ENCODE data around the gene GDI1.
A peak's percentile ranks its signal among the peaks of the same experiment; 100 is the strongest.

GDI1 gene

GRCh38 chrX:154437971-154438893, 1.3 kb downstream of the GDI1 start:
- DNase-seq (ENCODE audit: low spot score), result no peak

- no peak for DNase-seq (ENCODE audit: low spot score)
Observed at GRCh38 chrX:154439841-154440240, 2.9 kb downstream of the GDI1 start.

GRCh38 chrX:154440623-154441357, 3.8 kb downstream of the GDI1 start:
- no peak for DNase-seq (ENCODE audit: low spot score)

- no peak for DNase-seq (ENCODE audit: low spot score)
Observed at GRCh38 chrX:154441564-154441963, 4.6 kb downstream of the GDI1 start.

GRCh38 chrX:154441984-154442707, 5.2 kb downstream of the GDI1 start:
- DNase-seq (ENCODE audit: low spot score), result no peak

GRCh38 chrX:154443479-154443910, 6.5 kb downstream of the GDI1 start:
- no peak for DNase-seq (ENCODE audit: low spot score)

GRCh38 chrX:154443992-154444754, 7.2 kb downstream of the GDI1 start, which contains the start of gene FAM50A:
Gene FAM50A, plus strand, starts transcription at chrX:154444141. Its CDS starts 95 bp downstream, at chrX:154444236.
- DNase-seq (ENCODE audit: low spot score), result peak; percentile 78

- no peak for DNase-seq (ENCODE audit: low spot score)
Observed at GRCh38 chrX:154444755-154445246, 7.8 kb downstream of the GDI1 start.

GRCh38 chrX:154445776-154446175, 8.8 kb downstream of the GDI1 start:
- no peak for DNase-seq (ENCODE audit: low spot score)

- DNase-seq (ENCODE audit: low spot score), result no peak
Observed at GRCh38 chrX:154446430-154446829, 9.5 kb downstream of the GDI1 start.

GRCh38 chrX:154448484-154448883, 11.5 kb downstream of the GDI1 start:
- no peak for DNase-seq (ENCODE audit: low spot score)

- DNase-seq (ENCODE audit: low spot score), result no peak
Observed at GRCh38 chrX:154449618-154450017, 12.7 kb downstream of the GDI1 start.

GRCh38 chrX:154450312-154450711, 13.4 kb downstream of the GDI1 start:
- no peak for DNase-seq (ENCODE audit: low spot score)

GRCh38 chrX:154452823-154453222, 15.9 kb downstream of the GDI1 start:
- DNase-seq (ENCODE audit: low spot score), result no peak

- DNase-seq (ENCODE audit: low spot score), result no peak
Observed at GRCh38 chrX:154457491-154458115, 20.6 kb downstream of the GDI1 start.

- peak; percentile 70 for DNase-seq (ENCODE audit: low spot score)
Observed at GRCh38 chrX:154458116-154458953, 21.4 kb downstream of the GDI1 start, which contains the start of gene PLXNA3. Gene PLXNA3, plus strand, starts transcription at chrX:154458281. Its CDS starts 1,903 bp downstream, at chrX:154460184.

GRCh38 chrX:154458954-154459778, 22.2 kb downstream of the GDI1 start:
- no peak for DNase-seq (ENCODE audit: low spot score)

- no peak for DNase-seq (ENCODE audit: low spot score)
Observed at GRCh38 chrX:154459832-154460231, 22.9 kb downstream of the GDI1 start.

- DNase-seq (ENCODE audit: low spot score), result no peak
Observed at GRCh38 chrX:154460326-154460725, 23.4 kb downstream of the GDI1 start.

Data from ecto neural progenitor cell (in vitro differentiated cells).